Esophagus muscularis mucosa (tissue), 4 donors: ENCODE measurements around the gene CHCHD6. TPM values are rescaled to one million over a fixed set of nuclear protein-coding genes. Genes with fewer than 3 reads are reported as not detected.

ENCODE experiments used
- DNase-seq: peaks from one replicate; pipeline ENCODE4 v3.0.0-alpha.2; 2017; ENCODE audit errors: extremely low spot score
- H3K27ac ChIP-seq, 4 donors: fragments of 200-600 bp; sonication (generic); replicated peaks in 1 of 4; 1 replicate in 3 of 4; 2 replicates in 1 of 4; pipeline ENCODE4 v1.5.1; 2016 to 2019; ENCODE audit warnings: mild to moderate bottlenecking in 1 of 4
- H3K27me3 ChIP-seq, 4 donors: fragments of 200-600 bp; sonication (generic); one replicate each; pipeline versions ENCODE4 v1.5.1 to v1.6.0; 2016 to 2019
- H3K36me3 ChIP-seq, 4 donors: fragments of 200-600 bp; sonication (generic); one replicate each; pipeline ENCODE4 v1.5.1; 2016 to 2019
- H3K4me1 ChIP-seq, 4 donors: fragments of 200-600 bp; sonication (generic); one replicate each; pipeline ENCODE4 v1.5.1; 2016 to 2019
- H3K4me3 ChIP-seq, 4 donors: fragments of 200-600 bp; sonication (generic); 1 replicate in 2 of 4; 2 replicates in 2 of 4; pipeline ENCODE4 v1.5.1; 2016 to 2019; ENCODE audit warnings: mild to moderate bottlenecking in 4 of 4, moderate library complexity in 1 of 4
- H3K9me3 ChIP-seq, 4 donors: fragments of 200-600 bp; sonication (generic); 1 replicate in 3 of 4; 2 replicates in 1 of 4; pipeline ENCODE4 v1.5.1; 2016 to 2019
- EP300 ChIP-seq: sonication (generic); formaldehyde crosslinking; IDR thresholded peaks from one replicate; pipeline ENCODE4 v1.6.1; 2017; ENCODE audit warnings: antibody characterized with exemption
- POLR2A ChIP-seq: fragments of 450-650 bp; IDR thresholded peaks from one replicate; pipeline ENCODE4 v1.6.1; 2017; ENCODE audit warnings: antibody characterized with exemption, moderate library complexity, mild to moderate bottlenecking, low read depth
- POLR2AphosphoS5 ChIP-seq, 2 donors: sonication (generic); formaldehyde crosslinking; IDR thresholded peaks; one replicate each; pipeline ENCODE4 v1.6.1; 2017; ENCODE audit warnings: antibody characterized with exemption in 2 of 2
- WGBS: methylation state at CpG from one replicate; pipeline ENCODE4 v1.1.5; 2018; 5-methylcytosine and 5-hydroxymethylcytosine counted together
- intact Hi-C: fragments of 100-400 bp; cut with DNase I; formaldehyde crosslinking; loops from one replicate; pipeline ENCODE4 v1.15.1; 2023
- total RNA-seq, 4 donors: library from RNA; depleted of rRNA; stranded (reverse); fragments of >200 nt; gene quantifications; one replicate each; pipeline versions ENCODE4 v1.1.0 to v1.2.1, GENCODE V29; 2016
- TF ChIP-seq, protein P1 (sequence below), 3 experiments: fragments of 200-600 bp in 2 of 3; fragments of 450-650 bp in 1 of 3; sonication (generic) in 2 of 3; IDR thresholded peaks; one replicate each; pipeline ENCODE4 v1.5.1; 2017 to 2019; ENCODE audit warnings: antibody characterized with exemption in 3 of 3, mild to moderate bottlenecking in 2 of 3, moderate library complexity in 1 of 3

Gene CHCHD6
- total RNA-seq, 4 donors from 2014 or later, result 10.3 to 13.4 (median 12.1) TPM

DNA sequence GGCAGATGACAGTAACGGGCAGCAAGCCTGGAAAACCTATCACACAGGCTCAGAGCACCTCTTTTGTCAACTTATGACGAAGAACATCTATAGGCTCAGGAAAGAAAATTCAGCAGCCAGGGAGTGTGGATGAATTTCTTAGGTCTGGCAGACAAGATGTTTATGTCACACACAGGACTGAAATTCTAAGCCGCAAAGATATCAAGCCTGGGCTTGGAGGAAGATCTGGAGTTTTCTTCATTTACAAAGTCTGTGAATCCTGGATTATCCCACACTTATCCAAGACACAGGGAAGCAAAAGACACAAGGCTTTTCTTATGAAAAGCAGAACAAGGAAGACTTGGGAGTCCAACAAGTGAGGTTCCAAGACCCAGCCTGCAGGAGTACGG, 23.4 kb upstream of the CHCHD6 start:
- Histone ChIP-seq H3K4me1 (peaks cover 5 to 9% (median 7%) of the 10 kb centered on the region in 4 donors), H3K4me3 (no peak overlapping the region), H3K27ac (no peak overlapping the region), H3K27me3 (peaks cover 0 to 15% (median 0%) of the 10 kb centered on the region in 4 donors), H3K9me3 (no peaks in the 10 kb centered on the region), H3K36me3 (no peaks in the 10 kb centered on the region)
- TF ChIP-seq POLR2A (no peak), POLR2AphosphoS5 (IDR thresholded peaks at IDR 0.05) (no peak), EP300 (no peak)
- TF ChIP-seq, protein P1, sequence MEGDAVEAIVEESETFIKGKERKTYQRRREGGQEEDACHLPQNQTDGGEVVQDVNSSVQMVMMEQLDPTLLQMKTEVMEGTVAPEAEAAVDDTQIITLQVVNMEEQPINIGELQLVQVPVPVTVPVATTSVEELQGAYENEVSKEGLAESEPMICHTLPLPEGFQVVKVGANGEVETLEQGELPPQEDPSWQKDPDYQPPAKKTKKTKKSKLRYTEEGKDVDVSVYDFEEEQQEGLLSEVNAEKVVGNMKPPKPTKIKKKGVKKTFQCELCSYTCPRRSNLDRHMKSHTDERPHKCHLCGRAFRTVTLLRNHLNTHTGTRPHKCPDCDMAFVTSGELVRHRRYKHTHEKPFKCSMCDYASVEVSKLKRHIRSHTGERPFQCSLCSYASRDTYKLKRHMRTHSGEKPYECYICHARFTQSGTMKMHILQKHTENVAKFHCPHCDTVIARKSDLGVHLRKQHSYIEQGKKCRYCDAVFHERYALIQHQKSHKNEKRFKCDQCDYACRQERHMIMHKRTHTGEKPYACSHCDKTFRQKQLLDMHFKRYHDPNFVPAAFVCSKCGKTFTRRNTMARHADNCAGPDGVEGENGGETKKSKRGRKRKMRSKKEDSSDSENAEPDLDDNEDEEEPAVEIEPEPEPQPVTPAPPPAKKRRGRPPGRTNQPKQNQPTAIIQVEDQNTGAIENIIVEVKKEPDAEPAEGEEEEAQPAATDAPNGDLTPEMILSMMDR (IDR thresholded peaks at IDR 0.05), result no peak
- 88% methylated on average over 4 of the region's 4 CpGs for WGBS
- intact Hi-C loops, result no loop called here
- DNase-seq, result peak; percentile 66

DNA sequence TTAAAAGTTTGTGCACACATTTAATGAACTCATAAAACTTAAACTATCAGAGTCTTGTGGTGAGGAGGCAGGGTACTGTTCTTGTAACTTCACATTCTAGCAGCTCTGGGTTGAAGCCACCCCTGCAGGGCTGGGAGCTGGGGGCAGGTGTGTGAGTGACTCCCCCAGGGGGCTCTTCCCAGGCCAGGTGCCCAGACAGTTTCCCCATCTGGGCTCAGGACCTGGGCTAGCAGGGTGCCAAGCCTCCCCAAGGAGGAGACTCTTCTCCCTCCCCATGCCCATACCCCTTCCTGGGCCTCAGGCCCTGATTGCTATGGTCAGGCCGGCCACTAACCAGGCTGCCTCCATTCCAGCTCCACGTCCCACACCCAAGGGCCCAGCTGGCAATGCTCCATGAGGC, 22.0 kb upstream of the CHCHD6 start:
- H3K4me3 ChIP-seq, result no peak overlapping the region
- H3K27ac ChIP-seq, result no peak overlapping the region
- H3K4me1 ChIP-seq, result peaks cover 5 to 9% (median 7%) of the 10 kb centered on the region in 4 donors
- H3K36me3 ChIP-seq, result no peaks in the 10 kb centered on the region
- intact Hi-C loops, result no loop called here
- 74% methylated on average over 2 of the region's 2 CpGs for WGBS
- H3K27me3 ChIP-seq, result peaks cover 0 to 15% (median 0%) of the 10 kb centered on the region in 4 donors
- no peaks in the 10 kb centered on the region for H3K9me3 ChIP-seq
- DNase-seq, result peak; percentile 80
- TF ChIP-seq, protein P1 (IDR thresholded peaks at IDR 0.05), result no peak
- no peak for TF ChIP-seq POLR2AphosphoS5 (IDR thresholded peaks at IDR 0.05)

DNA sequence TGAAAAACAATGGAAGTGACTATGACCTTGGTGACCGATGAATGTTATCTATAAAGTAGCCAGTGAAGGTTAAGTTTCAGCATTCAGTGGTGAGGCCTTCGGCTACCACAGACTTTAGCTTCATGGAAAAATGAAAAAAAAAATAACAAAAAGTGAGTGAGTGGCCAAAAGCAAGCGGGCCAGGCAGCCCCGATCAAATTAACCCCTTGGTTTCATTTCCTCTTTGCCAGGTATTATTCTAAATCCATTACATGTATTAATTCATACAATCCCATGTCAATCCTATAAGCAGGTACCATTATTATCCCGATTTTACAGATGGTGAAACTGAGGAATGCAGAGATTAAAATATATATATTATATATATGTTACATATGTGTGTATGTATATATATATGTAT, 21.0 kb upstream of the CHCHD6 start:
- Histone ChIP-seq H3K36me3 (no peaks in the 10 kb centered on the region), H3K9me3 (no peaks in the 10 kb centered on the region), H3K4me3 (no peak overlapping the region), H3K27me3 (peaks cover 0 to 11% (median 0%) of the 10 kb centered on the region in 4 donors), H3K27ac (no peak overlapping the region), H3K4me1 (peaks cover 5 to 9% (median 7%) of the 10 kb centered on the region in 4 donors)
- TF ChIP-seq POLR2A (no peak), EP300 (no peak), POLR2AphosphoS5 (IDR thresholded peaks at IDR 0.05) (no peak)
- TF ChIP-seq, protein P1 (IDR thresholded peaks at IDR 0.05), result no peak
- WGBS, result 76% methylated on average over 5 of the region's 5 CpGs
- intact Hi-C loops, result no loop called here
- no peak for DNase-seq

DNA sequence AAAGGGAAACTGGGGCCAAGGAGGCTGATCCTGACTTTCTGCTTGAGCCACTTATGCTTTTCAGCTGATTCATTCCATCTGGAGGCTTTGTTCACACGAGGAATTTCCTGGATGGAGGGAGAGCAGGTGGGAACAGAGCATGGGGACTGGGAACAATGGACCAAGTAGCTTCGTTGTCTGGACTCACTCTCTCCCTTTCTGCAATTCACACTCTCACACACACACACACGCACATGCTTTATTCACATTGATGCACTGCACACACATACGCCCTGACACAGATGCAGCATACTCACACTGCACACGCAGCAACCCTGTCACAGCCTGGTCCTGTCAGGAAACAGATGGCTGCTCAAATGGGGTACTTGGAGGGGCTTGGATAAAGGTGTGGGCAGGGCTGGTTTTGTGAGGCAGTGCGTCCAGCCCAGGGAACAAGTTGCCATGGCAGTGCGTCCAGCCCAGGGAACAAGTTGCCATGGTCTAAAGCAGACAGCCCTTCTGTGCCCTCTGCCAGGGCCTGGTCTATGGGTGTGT, 19.8 kb upstream of the CHCHD6 start:
- Histone ChIP-seq H3K36me3 (no peaks in the 10 kb centered on the region), H3K27me3 (no peaks in the 10 kb centered on the region), H3K9me3 (no peaks in the 10 kb centered on the region), H3K4me3 (no peak overlapping the region), H3K27ac (no peak overlapping the region), H3K4me1 (peaks cover 2 to 3% (median 3%) of the 10 kb centered on the region in 4 donors)
- WGBS, result 50% methylated on average over 5 of the region's 7 CpGs
- DNase-seq, result peak; percentile 86
- TF ChIP-seq, protein P1 (IDR thresholded peaks at IDR 0.05), result no peak
- no peak for TF ChIP-seq POLR2A
- TF ChIP-seq EP300, result no peak
- no peak for TF ChIP-seq POLR2AphosphoS5 (IDR thresholded peaks at IDR 0.05)
- intact Hi-C loops, result no loop called here

DNA sequence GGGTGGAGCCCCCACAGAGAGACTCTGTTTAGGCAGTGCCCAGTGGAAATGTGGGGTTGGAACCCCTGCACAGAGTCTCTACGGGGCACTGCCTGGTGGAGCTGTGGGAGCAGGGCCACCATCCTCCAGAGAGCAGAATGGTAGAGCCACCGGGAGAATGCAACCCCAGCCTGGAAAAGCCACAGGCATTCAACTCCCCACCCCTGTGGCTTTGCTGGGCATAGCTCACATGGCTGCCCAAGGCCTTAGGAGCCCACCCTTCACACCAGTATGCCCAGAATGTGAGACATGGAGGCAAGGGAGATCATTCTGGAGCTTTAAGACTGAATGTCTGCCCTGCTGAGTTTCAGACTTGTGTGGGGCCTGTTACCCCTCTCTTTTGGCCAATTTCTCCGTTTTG, 19.0 kb upstream of the CHCHD6 start:
- intact Hi-C loops, result no loop called here
- 84% methylated on average over 1 of the region's 3 CpGs for WGBS
- no peaks in the 10 kb centered on the region for H3K36me3 ChIP-seq

More for the DNA sequence above, 19.0 kb upstream of the CHCHD6 start:
- Histone ChIP-seq H3K9me3 (no peaks in the 10 kb centered on the region), H3K4me1 (no peaks in the 10 kb centered on the region), H3K4me3 (no peak overlapping the region), H3K27me3 (no peaks in the 10 kb centered on the region), H3K27ac (no peak overlapping the region)
- TF ChIP-seq EP300, result no peak
- DNase-seq, result no peak
